Activated CD8-positive, alpha-beta memory T cell treated with anti-CD3 and anti-CD28 coated beads for 48 hours (primary cell): ENCODE results near the gene ASB15.
"Not testable (repeated sequence)": the region's sequence is repeated elsewhere in the genome, so short reads cannot be mapped to it uniquely, and the experiment has no call there.

Experiments
- DNase-seq, 3 experiments: peaks; one replicate each; pipeline ENCODE4 v3.0.0-alpha.2; 2020; ENCODE audit warnings: low read depth in 2 of 3, low spot score in 2 of 3

ASB15 gene

DNA sequence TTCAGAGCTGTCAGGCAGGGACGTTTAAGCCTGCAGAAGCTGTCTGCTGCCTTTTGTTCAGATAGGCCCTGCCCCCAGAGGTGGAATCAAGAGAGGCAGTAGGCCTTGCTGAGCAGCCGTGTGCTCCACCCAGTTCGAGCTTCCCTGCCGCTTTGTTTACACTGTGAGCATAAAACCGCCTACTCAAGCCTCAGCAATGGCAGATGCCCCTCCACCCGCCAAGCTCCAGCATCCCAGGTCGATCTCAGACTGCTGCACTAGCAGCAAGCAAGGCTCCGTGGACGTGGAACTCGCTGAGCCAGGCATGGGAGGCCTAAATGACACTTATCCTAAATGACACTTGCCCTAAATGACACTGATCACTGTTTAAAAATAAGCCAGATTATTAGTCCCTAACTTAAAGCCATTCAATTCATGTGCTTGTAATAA lies 6.8 kb upstream of the ASB15 start:
- no peak for DNase-seq

DNA sequence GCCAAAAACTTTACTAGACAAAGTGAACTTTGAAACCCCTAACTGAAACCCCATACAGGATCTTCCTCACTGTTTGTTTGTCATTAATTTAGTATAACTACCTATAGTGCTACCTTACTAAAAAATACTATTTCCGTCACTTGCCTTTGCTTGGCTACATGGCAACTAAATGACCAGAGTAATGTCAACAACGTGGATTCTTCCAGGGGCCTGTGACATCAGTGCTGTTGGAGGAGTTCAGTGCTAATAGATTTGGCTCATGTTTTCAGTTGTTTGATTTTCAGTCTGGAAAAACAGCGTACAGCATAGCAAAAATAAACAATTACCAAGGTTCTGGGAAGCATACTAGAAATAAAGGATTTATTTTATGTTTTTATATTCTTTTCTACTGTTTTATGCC lies 3.0 kb upstream of the ASB15 start:
- no peak for DNase-seq

DNA sequence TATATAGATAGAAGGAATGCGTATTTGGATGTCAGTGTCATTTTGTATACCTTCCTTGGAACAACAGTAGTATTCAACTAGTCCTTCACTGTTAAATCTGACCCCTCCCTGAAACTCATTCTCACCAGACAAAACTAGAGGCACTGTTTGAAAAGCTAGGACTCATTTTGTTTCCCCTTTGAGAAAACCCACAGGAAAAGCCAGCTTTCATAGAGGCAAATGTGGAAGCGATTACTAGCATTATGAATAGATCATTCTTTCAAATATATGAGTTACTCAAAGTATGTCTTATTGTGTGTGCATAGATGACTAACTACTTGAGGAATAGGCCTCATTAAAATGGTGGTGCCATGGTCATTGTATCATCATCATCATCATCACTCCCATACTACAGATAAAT lies 1.9 kb upstream of the ASB15 start:
- DNase-seq, result no peak

DNA sequence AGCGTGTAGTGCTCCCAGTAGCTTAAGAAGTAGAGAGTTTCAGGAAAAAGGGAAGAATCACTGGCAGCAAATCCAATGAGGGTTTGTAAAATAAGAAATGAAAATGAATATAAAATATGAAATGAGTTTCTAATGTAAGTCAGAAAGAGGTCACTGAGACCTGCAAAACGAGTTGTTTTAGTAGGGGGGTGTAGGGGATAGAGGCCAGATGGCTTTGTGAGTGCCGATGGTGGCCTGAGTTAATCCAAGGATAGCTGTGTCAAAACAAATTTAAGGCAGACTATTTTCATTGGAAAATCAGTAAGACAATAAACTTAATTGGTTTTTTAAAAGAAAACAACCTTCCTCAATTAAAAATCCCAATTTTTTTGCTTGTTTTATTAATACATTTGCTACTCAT lies 745 bp upstream of the ASB15 start:
- DNase-seq, result no peak

DNA sequence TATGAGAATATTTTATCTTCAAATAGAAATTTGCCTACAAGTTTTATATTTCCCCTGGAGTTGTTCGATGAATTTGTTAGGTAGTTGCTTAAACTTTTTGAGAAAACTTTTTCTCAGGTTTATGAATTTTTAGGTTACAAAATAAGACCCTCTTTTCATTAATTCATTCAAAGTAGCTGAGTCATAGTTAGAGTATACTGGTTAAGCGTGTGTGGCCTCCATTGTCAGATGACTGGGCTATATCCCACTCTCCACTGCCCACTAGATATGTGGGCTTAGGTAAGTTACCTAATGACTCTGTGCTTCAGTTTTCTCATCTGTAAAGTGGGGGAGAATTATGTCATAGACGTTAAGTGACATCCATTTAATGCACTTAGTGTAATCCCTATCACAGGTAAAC lies 1.0 kb downstream of the ASB15 start:
- no peak for DNase-seq

DNA sequence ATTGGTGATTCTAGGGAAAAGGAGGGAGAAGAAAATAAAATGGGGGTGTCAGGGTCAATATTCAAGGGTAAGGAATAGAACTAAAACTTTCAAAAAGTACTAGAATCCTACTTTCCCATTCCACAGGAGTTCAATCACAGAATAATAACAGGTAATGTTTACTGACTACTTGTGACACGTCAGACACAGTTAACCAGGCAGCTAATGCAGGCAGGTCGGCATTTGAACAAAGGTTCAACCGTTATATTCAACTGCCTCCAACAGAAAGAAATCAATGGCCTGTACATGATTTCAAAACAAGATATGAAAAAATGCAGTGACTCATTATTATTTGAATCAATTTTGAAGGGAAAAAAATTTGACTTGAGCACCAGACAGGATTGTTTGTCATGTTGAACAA lies 3.1 kb downstream of the ASB15 start:
- DNase-seq, result no peak

DNA sequence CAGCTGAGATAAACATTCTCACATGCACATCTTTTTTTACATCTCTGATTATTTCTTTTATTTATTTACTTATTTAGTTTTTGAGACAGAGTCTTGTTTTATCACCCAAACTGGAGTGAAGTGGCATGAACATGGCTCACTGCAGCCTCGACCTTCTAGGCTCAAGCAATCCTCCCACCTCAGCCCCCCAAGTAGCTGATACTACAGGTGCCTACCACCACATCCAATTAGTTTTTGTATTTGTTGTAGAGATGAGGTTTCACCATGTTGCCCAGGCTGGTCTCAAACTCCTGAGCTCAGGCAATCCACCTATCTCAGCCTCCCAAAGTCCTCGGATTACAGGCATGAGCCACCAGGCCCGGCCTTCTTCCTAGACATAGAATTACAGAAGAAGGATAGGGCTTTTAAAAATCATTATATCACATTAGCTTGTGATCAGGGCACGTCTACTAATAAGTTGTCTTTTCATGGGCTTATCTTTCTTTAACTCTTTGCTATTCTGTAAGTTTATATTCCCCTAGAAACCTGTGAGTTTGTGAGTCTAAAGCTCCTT lies 5.9 kb downstream of the ASB15 start:
- no peak for DNase-seq

DNA sequence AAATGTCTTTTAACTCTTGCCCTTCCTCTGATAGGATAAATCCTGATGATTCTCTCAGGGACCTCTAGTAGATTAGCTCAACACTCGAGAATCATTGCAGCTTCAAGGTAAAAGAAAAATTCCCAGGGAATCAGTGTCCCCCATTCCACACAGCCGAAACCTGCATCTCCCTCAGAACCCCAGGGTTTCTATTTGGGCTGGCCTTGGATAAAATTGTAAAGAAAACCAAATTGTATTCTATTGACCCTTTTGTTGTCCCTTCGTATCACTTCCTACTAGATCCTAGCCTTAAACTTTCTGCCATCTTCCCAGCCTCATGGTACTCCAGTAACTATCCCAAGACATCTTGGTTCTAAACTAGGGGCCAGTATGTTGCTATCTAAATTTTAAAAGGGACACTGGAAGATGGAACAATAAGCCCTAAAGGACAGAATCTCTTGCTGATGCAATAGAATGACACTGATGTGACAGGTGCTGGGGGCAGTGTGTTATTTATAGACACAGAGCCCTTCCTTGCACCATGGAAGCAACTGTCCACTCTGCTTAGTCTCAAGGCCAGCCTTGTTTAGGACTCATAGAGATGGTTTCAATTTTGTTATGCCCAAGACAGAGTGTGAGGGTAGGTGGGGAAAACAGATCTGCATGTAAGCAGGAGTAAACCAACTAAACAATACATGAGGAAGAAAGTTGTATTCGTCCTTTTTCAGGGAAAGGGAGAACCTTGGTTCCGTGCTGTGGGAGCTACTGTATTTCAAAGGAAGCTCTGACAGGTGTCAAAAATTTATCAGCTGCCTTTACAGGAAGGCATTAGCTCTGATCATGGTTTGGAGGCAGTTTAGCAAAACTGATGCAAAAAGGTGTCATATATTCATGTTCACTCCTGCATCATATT lies 7.6 kb downstream of the ASB15 start:
- no peak for DNase-seq

DNA sequence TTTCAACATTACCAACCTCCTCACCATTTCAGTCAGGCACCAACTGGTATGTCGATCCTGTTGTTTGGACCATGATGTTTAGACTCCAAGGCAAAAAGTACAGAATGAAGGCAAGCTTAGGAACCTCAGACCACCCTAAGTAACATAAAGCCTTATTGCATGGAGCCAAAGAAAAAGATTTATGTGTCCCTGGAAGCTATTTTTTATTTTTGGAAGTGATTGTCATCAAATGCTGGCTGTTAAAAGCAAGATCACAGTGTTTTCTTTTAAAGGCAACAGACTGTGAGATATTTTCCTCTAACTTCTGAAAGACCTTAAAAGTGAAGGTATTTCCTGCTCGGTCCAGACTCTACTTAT lies 8.2 kb downstream of the ASB15 start:
- DNase-seq, result no peak

DNA sequence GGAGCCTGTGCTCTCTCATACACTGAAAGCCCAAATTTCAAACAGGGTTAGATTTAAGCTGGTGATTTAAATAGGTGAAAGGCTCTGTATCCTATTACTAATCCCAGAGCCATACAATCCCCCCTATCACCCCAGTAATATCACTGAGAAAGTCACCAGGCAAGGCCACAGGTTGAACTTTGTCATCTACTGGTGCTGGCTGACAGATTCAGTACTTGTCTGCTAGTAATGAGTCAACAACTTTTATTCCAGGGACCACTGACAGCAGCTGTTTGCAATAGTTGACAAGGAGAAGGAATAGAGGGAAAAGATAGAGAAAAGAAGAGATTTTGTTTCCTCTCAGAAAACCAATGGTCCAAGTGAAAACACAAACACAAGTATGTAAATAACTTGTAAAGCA lies 10.4 kb downstream of the ASB15 start:
- DNase-seq, result no peak

DNA sequence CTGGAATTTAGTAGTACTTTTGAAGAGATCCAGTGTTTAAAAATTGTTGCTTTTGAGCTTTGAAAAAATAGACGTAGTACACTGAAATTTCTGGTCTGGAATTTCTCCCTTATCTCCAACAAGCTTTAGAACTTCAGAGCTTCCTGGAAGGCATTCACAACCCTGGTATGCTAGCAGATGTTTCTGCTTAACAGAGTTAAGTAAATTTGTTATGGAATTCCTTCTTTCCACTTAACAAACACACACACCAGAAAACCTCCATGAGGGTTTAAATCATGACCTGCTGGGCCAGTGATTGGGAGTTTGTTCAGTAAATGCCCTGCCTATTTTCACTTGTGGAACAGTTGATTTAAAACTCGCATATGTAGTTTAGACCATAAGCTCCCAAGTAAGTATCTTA lies 13.7 kb downstream of the ASB15 start:
- DNase-seq, result no peak

DNA sequence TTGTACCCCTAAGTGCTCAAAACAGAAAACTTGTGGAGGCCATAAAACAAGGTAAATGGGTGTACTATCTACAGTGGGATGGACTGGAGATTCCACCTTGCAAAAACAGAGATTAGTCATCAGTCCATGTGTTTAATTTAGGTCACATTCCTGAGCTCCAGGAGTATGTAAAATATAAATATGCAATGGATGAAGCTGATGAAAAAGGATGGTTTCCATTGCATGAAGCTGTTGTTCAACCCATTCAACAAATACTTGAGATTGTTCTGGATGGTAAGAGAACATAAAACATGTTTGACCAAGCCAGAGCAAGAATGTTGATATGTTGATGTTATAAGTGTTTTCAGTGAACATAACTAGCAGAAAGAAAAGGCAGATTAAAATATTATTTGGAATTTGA lies 14.6 kb downstream of the ASB15 start:
- DNase-seq, result no peak

DNA sequence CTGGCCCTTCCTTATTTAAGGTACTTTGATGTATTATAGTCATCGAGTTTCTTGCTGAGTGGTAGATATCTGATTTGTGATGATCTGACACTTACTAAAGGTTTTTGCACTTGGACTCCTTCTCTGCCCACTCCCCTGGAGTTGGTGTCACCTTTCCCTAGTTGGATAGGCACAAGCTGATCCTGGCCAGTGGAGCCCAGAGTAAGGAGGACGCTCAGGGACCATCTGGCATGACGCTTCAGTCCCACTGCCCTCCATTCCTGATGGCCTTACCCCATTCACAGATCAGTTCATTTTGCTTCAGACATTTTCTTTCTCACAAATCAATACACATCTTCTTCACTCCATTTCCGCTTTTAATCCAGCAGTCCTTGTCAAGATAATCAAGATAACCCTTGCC lies 20.1 kb downstream of the ASB15 start:
- DNase-seq, result no peak

DNA sequence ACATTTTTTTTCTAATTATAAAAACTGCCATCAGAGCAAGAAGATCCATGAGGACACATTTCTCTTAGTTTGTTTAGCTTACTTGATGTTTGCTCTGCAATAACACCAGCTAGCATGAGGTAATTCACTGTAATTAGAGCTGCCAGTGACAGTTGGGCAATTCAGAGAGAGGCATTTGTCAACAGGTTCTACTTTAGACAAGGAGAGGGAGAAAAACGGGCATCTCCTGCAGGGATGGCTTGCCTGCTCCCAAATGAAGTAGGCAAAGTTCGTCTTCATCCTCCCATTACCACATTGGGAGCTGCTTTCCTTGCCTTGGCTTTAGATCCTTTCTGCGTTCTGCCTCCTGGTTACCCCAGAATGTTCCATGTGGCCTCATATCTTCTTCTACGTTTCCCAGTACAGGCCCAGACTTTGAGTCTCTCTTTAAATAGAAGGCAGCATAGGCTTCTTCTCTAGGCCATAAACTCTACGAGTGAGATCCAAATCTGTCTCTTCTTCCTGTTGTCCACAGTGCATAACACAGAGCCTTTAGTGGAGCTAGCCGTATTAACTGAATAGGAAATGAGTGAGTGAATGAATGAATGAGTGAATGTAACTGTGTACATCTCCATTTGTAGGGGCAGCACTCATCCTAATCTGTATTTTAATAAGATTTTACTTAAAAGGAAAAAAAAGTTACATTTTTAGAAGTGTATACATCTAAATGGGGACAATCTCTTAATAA lies 21.2 kb downstream of the ASB15 start:
- no peak for DNase-seq

DNA sequence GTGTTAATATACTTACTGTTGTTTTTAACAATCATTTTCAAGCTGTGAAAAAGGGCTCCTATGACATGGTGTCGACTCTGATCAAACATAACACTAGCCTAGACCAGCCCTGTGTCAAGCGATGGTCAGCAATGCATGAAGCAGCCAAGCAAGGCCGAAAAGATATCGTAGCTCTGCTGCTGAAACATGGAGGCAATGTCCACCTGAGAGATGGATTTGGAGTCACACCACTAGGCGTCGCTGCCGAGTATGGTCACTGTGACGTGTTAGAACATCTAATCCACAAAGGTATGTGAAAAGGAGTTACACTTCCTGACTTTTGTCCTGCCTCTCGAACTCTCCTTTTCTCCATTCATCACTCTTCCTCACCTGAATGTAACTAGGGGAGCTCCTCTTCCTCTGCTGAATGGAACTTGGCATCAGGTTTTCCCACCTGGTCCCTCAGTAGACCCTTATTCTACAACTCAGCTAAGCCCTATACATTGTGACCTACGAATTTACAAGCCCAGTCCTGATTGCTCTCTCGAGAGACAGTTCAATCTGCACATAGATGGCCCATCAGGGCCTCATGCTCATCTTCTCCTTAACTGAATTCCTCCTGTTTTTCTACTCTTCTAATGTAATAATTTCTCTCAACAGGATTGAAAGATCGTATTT lies 23.0 kb downstream of the ASB15 start:
- peak; percentile 11 to 51 (median 48) for DNase-seq

DNA sequence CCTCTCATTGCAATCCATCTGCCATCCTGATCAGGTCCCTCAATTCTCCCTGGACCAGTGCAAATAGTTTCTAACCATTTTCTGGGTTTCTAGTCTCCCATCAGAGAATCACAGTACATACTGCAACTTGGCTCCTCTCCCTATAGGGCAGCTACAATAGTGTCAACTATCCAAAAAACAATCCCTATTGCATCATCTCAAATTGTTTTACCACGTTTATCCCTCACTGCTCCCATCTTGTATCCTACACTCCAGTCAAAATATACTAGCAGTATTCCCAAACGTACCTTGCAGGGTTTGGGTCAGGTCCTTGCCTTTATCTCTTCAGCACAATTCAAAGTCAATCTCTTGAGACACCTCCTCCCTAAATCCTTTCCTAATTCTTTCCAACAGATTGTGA lies 23.6 kb downstream of the ASB15 start:
- no peak for DNase-seq

DNA sequence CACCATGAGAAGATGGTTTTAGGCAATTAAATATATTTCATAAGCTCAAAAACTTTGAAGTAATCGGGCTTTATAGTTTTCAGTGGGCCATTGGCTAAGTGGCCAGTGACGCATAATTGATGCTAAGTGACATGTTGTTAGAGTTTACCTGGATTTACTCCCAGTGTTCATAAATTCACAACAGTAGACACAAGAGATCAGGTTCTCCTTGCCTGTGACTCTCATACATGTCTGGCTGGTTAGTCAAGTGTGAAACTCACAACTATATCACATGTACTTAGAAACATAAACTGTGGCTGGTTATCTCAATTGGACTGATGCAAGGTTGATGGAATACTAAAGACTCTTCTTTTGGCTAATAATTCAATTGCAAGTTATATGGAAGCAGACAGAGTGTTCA lies 26.2 kb downstream of the ASB15 start:
- DNase-seq, result no peak

DNA sequence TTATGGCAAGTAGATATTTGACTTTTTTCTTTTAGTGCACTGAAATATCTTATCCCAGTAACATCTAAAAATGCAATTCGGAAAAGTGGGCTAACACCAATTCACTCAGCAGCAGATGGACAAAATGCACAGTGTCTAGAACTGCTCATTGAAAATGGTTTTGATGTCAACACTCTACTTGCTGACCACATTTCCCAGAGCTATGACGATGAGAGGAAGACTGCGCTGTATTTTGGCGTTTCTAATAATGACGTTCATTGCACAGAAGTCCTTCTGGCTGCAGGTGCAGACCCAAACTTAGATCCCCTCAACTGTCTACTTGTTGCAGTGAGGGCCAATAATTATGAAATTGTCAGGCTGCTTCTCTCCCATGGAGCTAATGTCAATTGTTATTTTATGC lies 27.2 kb downstream of the ASB15 start:
- no peak for DNase-seq

DNA sequence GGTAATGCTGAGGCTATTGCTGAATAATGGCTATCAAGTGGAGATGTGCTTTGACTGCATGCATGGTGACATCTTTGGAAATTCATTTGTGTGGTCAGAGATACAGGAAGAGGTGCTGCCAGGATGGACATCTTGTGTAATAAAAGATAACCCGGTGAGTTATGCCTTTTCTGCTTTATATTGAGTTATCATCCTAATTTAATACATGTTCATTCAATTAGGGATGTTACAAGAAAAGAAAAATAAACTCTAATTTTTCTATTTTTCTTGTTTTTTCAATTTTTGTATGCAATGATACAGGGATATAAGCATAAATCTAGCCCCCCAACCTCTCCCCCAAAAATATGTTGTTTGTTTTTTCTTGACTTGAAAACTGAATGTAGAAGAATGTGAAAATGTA lies 27.7 kb downstream of the ASB15 start:
- no peak for DNase-seq

DNA sequence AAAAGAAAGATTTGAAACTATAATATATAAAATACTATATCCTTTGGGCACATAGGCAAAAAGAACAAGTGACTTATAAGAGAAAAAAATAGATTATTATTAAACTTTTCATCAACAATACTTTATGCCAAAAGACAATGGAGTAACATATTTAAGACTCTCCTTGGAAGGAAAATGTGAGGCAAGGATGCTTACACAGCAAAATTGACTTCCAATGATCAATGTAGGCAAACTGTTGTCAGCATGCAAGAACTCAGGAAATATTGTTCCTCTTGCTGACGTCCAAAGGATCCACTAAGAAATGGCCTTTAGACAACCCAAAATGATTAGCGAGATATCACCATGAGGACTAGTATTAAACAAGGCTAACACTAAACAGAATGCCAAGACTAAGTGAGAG lies 31.2 kb downstream of the ASB15 start:
- no peak for DNase-seq

DNA sequence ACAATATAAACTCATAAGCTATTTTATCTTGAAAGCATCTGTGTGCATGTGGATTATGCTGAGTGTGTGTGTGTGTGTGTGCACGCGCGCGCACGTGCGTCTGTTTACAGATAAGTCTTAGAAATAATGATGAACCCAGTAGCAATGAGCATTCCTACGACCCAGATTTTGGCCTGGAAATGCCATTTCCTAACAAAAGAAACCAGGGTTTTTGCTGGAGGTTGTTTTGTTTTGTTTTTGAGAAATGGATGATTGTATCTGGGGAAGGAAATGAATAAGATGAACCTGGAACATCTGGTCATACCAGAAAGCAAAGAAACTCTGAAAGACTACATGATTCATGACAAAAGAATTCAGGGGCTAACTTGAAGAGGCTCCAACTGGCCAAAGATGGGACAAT lies 31.9 kb downstream of the ASB15 start:
- DNase-seq, result no peak

DNA sequence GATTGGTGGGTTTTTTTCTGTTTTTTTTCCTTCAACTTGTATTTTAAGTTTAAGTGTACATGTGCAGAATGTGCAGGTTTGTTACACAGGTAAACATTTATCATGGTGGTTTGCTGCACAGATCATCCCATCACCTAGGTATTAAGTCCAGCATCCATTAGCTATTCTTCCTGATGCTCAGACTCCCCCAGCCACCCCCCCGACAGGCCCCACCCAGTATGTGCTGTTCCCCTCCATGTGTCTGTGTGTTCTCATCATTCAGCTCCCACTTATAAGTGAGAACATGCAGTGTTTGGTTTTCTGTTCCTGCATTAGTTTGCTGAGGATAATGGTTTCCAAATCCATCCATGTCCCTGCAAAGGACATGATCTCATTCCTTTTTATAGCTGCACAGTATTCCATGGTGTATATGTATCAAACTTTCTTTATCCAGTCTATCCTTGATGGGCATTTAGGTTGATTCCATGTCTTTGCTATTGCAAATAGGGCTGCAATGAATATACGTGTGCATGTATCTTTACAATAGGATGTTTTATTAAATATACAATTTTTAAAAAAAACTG lies 32.5 kb downstream of the ASB15 start:
- DNase-seq, result not testable (repeated sequence)
